GM18870 (cell line): ENCODE measurements around the gene PRKN.
"Not testable (repeated sequence)": the region's sequence is repeated elsewhere in the genome, so short reads cannot be mapped to it uniquely, and the experiment has no call there.

Experiments used
- ATAC-seq: cut with Tn5 transposase; IDR thresholded peaks from one replicate; pipeline ENCODE4 v1.9.1; 2021; ENCODE audit warnings: moderate library complexity; ENCODE audit not compliant: unreplicated experiment

Gene PRKN

DNA sequence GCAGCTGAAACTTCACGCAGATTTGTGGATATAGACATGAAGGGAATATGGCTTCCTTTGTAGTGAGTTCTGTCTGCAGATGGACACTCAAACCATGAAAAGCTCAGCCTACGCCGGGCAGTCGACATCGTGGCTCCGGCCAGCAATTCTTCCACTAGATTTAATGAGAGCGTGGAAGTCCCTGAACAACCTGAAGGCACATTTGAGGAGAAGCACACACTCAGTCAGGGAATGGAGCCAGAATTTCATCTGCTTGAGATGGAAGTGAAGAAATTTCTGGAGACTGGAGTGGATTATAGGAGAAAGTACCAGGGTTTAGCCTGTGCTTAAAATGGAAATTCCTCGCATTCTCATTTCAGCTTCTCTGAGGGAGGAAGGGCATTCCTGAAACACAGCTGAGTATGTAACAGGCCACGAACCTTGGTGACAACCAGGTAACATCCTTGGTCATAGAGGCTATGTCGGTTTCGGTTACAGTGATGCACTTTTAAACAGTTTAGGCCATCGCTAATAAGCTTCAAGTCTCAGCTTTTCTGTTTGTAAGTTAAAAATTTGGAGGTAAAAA, 1373.2 kb downstream of the PRKN start:
- no peak for ATAC-seq

GRCh38 chr6:161353208-161353613, 1374.4 kb downstream of the PRKN start:
- no peak for ATAC-seq

GRCh38 chr6:161351858-161352257, 1375.7 kb downstream of the PRKN start:
- ATAC-seq, result no peak

DNA sequence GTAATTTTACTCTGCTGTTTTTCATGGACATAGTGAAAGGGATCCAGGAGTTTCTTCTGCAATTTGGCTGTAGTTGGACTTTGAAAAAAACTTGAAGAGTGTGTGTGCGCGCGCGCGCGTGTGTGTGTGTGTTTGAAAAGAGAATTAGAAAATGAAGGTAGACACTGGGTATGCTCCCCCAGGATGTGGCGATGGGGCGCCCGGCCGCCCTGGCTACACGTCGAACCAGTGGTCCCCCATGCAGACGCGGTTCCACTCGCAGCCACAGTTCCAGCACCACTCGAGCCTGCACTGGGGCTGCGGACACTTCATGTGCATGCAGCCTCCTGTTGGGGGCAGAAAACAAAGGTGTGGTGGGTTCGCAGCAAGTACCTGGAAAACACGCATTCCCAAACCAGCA, 1377.7 kb downstream of the PRKN start:
- no peak for ATAC-seq

- no peak for ATAC-seq
Measured at GRCh38 chr6:161348628-161348994, 1379.0 kb downstream of the PRKN start.

DNA sequence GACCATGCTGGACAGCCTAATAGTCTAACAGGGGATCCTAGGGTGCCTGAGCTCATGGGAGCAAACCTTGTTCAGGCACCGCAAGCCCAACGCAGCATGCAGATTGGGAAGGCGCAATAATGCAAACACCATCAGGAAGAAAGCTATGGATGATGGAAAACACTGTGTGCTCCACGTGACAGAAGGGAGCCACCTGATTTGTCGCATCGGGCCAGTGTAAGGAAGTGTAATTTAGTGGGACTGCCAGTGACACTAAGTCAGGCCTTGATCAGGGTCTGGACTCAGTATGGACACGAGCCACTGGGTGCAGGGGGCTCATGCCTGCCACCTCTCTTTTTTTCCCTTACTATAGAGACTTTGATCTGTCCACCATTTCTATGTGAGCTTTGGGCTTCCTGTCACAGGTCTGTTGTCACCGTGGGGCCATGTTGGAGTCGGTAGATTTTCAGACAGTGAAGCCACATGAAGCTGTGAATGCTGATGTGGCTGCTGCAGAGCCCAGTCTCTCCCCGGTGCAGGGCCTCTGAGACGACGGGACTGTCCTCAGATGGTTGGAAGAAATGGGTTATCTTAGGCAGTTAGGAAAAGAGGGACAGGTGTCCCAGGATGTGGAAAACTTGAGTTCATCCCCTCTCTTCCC, 1379.5 kb downstream of the PRKN start:
- no peak for ATAC-seq

- ATAC-seq, result no peak
Measured at GRCh38 chr6:161347125-161347524, 1380.4 kb downstream of the PRKN start.

DNA sequence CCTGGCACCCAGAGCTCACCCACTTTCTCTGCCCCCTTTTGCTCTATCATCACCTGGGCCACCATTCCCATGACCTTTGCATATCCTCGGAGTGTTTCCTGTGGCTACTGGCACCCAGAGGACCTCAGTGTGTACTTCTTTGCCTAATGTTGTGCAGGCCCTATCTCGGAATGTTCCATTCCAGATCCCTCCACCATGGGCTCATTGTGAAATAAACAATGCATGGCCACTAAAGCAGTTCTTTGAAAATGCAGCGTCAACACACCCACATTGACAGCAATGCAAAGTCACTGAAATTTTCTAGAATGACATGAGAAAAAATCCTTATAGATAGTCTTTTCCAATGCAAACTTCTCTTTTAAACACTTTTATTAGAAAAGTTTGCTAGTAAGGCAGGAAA, 1380.8 kb downstream of the PRKN start:
- no peak for ATAC-seq

DNA sequence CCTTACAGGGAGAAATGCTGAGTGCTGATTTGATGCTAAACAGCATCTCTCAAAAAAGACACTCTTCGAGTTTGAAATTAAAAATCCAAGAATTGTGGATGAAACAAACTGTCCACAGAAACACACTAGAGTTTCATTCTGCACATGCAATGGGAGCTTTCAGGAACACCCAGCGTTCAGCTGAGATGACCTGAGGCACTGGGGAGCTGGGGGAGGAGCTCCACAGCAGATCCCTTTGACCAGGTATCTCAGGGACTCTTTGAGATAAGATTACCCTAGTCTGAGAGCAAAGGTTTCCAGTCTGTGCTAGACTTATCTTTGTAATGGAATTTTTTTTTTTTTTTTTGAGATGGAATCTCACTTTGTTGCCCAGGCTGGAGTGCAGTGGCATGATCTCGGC, 1382.9 kb downstream of the PRKN start:
- no peak for ATAC-seq

- ATAC-seq, result no peak
Measured at GRCh38 chr6:161342039-161342438, 1385.5 kb downstream of the PRKN start.

- ATAC-seq, result no peak
Measured at GRCh38 chr6:161341638-161342037, 1385.9 kb downstream of the PRKN start.

DNA sequence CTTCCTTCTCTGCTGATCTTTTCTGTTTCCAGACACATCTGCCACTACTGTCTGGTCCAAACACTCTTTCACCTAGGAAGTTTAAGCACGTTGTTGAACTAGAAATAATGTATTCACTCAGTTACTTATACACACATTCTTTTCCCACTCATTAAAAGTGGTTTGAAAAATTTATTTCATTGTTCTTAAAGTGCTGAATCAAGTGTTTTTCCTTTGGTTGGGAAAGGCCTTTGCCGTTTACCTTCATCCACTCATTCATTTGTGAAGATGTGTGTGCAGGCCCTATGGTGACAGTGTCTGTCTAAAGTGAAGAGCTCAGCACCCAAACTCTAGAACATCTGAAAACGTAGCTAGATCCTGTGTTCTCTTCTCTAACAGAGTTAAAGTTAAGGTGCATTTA, 1389.6 kb downstream of the PRKN start:
- ATAC-seq, result no peak

DNA sequence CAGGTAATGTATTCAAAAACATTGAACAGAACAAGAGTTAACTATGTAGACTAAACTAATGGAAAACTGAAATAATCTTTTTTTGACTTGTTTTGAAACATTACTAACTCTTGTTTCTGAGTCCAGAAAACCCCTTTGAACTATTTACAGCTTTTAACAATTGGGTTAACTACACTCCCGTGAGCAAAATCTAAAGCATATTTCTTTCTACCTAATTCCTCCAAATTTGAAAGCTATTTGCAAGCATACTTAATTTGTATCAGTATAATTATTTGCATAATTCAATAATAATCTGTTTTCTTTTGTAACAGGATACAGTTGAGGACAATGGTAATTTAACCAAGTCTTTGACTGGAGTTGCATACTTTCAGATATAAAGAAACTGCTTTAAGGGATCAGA, 1391.1 kb downstream of the PRKN start:
- ATAC-seq, result no peak

- ATAC-seq, result no peak
Measured at GRCh38 chr6:161333410-161333809, 1394.2 kb downstream of the PRKN start.

GRCh38 chr6:161331402-161332081, 1396.0 kb downstream of the PRKN start:
- not testable (repeated sequence) for ATAC-seq

GRCh38 chr6:161327360-161327953, 1400.1 kb downstream of the PRKN start:
- ATAC-seq, result no peak

GRCh38 chr6:161319231-161319630, 1408.3 kb downstream of the PRKN start:
- no peak for ATAC-seq

GRCh38 chr6:161318456-161318855, 1409.1 kb downstream of the PRKN start:
- no peak for ATAC-seq

- no peak for ATAC-seq
Measured at GRCh38 chr6:161316531-161316930, 1411.0 kb downstream of the PRKN start.

- ATAC-seq, result not testable (repeated sequence)
Measured at GRCh38 chr6:161315246-161315917, 1412.2 kb downstream of the PRKN start.

- ATAC-seq, result not testable (repeated sequence)
Measured at GRCh38 chr6:161314541-161315245, 1412.9 kb downstream of the PRKN start.
